ENCODE results near the gene SLC5A9. TPM values are rescaled to one million over a fixed set of nuclear protein-coding genes. Genes with fewer than 3 reads are reported as not detected.

SLC5A9 gene
- total and polyA plus RNA-seq, 9 of the 15 experiments (the other 6 are each of a cell fraction or from before 2014, with no cell fraction given): not detected

DNA sequence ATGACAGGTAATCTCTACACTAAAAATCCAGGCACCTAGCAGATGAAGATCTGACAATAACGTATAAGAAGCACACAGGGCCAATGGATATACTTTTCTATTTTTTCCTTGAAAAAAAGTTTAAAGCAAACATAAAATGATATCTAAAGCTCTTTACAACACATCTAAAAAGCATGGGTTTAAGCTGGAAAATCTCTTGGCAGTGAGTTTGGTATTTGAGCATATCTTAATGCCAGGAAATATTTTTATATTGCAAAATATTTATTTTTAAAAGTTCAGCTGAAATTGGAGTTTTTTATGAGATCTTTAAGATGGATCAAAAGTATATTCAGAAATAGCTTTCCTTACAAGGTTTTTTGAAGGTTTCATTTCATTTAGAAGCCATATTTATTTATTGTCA, 40.5 kb downstream of the SLC5A9 start:
- in situ Hi-C loops (cut with MboI) (no loop called here), intact Hi-C loops (cut with micrococcal nuclease) (no loop called here)
- no peak overlapping the region for H3K27ac ChIP-seq (ENCODE audit: extremely low read depth, low read depth, low read length)
- H3K4me3 ChIP-seq: no peak overlapping the region
- H3K9me1 ChIP-seq (ENCODE audit: control insufficient read depth, insufficient read depth, low read length): no peaks in the 10 kb centered on the region
- no peak overlapping the region for H2AFZ ChIP-seq (ENCODE audit: low read depth, low read length)
- H3K36me3 ChIP-seq (ENCODE audit: control insufficient read depth, insufficient read depth, low read length): no peaks in the 10 kb centered on the region
- no peaks in the 10 kb centered on the region for H3K9me3 ChIP-seq (replicated peaks; ENCODE audit: control insufficient read depth, insufficient read depth, low read depth, low read length)
- H3K4me2 ChIP-seq (ENCODE audit: insufficient read depth, low read length): no peak overlapping the region
- no peak overlapping the region for H3K9ac ChIP-seq (ENCODE audit: insufficient read depth in 1 of 2, low read depth in 2 of 2, low read length in 2 of 2)
- H4K20me1 ChIP-seq (replicated peaks; ENCODE audit: control insufficient read depth, insufficient read depth, low read length): no peaks in the 10 kb centered on the region
- no peaks in the 10 kb centered on the region for H3K79me2 ChIP-seq (ENCODE audit: control insufficient read depth, insufficient read depth, low read length)
- POLR2A ChIA-PET: no interaction called here
- 0% methylated on average over 1 of the region's 1 CpG for WGBS (ENCODE audit: insufficient coverage, low coverage, missing lambda C conversion rate)
- ATAC-seq (no peak), DNase-seq (ENCODE audit: extremely low read depth in 1 of 4, low spot score in 3 of 4) (no peak), FAIRE-seq (no peak)
- no peaks in the 10 kb centered on the region for H3K4me1 ChIP-seq (replicated peaks in 1 of 2; ENCODE audit: control insufficient read depth in 2 of 2, insufficient read depth in 2 of 2, low read length in 2 of 2)
- CTCF ChIA-PET (ENCODE audit: low intra/inter-chr PET ratio): interaction anchor here (0.6 kb wide), 1 partner anchor 446 kb away, joined by 3 read pairs; no protein-coding TSS in a partner anchor
- no TSS peak for BruUV-seq (replicated peaks)
- no peaks in the 10 kb centered on the region for H3K27me3 ChIP-seq (ENCODE audit: control insufficient read depth in 2 of 2, insufficient read depth in 2 of 2, low read length in 2 of 2)
- TF ChIP-seq, protein P1, sequence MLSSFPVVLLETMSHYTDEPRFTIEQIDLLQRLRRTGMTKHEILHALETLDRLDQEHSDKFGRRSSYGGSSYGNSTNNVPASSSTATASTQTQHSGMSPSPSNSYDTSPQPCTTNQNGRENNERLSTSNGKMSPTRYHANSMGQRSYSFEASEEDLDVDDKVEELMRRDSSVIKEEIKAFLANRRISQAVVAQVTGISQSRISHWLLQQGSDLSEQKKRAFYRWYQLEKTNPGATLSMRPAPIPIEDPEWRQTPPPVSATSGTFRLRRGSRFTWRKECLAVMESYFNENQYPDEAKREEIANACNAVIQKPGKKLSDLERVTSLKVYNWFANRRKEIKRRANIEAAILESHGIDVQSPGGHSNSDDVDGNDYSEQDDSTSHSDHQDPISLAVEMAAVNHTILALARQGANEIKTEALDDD (IDR thresholded peaks at IDR 0.05): no peak
- TF ChIP-seq, protein P2, sequence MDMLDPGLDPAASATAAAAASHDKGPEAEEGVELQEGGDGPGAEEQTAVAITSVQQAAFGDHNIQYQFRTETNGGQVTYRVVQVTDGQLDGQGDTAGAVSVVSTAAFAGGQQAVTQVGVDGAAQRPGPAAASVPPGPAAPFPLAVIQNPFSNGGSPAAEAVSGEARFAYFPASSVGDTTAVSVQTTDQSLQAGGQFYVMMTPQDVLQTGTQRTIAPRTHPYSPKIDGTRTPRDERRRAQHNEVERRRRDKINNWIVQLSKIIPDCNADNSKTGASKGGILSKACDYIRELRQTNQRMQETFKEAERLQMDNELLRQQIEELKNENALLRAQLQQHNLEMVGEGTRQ (CRISPR knock-in tag; IDR thresholded peaks at IDR 0.05): no peak
- no peak for TF ChIP-seq SMARCB1 (IDR thresholded peaks at IDR 0.05; ENCODE audit: insufficient read length, low read depth)
- TF ChIP-seq ARID2 (IDR thresholded peaks at IDR 0.05): no peak
- no peak for TF ChIP-seq HNRNPK (IDR thresholded peaks at IDR 0.05; ENCODE audit: low read depth, low read length, poor library complexity, severe bottlenecking)
- TF ChIP-seq TAF15 (IDR thresholded peaks at IDR 0.05; ENCODE audit: low read depth, low read length): no peak
- TF ChIP-seq, protein P3, sequence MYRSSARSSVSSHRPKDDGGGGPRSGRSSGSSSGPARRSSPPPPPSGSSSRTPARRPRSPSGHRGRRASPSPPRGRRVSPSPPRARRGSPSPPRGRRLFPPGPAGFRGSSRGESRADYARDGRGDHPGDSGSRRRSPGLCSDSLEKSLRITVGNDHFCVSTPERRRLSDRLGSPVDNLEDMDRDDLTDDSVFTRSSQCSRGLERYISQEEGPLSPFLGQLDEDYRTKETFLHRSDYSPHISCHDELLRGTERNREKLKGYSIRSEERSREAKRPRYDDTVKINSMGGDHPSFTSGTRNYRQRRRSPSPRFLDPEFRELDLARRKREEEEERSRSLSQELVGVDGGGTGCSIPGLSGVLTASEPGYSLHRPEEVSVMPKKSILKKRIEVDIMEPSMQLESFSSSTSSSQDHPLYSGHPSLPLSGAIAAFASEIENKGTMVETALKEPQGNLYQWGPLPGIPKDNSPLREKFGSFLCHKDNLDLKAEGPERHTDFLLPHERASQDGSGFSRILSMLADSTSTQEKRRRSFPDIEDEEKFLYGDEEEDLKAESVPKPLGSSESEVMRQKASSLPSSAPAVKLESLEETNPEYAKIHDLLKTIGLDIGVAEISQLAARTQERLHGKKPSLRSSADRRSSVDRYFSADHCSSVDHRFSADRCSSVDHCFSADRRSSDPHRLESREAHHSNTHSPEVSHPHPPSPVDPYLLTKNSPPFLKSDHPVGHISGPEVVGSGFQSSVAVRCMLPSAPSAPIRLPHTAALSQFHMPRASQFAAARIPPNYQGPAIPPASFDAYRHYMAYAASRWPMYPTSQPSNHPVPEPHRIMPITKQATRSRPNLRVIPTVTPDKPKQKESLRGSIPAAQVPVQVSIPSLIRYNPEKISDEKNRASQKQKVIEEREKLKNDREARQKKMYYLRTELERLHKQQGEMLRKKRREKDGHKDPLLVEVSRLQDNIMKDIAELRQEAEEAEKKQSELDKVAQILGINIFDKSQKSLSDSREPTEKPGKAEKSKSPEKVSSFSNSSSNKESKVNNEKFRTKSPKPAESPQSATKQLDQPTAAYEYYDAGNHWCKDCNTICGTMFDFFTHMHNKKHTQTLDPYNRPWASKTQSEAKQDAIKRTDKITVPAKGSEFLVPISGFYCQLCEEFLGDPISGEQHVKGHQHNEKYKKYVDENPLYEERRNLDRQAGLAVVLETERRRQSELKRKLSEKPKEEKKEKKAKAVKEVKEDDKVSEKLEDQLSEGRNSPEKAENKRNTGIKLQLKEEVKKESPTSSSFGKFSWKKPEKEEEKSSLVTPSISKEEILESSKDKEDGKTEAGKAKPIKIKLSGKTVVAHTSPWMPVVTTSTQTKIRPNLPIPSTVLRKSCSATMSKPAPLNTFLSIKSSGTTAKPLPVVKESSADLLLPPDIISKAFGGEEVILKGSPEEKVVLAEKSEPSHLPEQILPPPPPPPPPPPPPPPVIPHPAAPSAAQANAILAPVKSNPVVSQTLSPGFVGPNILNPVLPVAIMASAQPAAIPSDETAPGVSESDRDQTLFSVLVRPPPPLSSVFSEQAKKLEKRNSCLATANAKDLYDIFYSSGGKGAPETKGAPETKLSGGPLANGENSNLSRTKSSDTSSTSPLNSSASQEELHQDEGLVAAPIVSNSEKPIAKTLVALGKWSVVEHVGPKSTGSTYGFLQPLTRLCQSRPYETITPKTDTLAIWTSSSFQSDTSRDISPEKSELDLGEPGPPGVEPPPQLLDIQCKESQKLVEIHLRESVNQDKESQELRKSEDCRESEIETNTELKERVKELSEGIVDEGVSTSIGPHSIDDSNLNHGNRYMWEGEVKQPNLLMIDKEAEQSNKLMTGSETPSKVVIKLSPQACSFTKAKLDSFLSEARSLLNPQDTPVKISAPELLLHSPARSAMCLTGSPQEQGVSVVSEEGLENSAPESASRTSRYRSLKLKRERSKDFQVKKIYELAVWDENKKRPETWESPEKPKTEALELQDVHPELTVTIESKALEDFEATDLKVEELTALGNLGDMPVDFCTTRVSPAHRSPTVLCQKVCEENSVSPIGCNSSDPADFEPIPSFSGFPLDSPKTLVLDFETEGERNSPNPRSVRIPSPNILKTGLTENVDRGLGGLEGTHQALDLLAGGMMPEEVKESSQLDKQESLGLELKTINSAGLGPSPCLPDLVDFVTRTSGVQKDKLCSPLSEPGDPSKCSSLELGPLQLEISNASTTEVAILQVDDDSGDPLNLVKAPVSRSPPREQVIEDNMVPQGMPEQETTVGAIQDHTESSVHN (IDR thresholded peaks at IDR 0.05; ENCODE audit: borderline replicate concordance in 1 of 2, low read depth in 1 of 2): no peak
- no peak for TF ChIP-seq ZNF23 (CRISPR knock-in tag; IDR thresholded peaks at IDR 0.05)
- no peak for TF ChIP-seq NRF1 (conservative IDR thresholded peaks at IDR 0.05 in 1 of 2, IDR thresholded peaks at IDR 0.05 in 1 of 2)
- no peak for TF ChIP-seq RUNX1 (IDR thresholded peaks at IDR 0.05; ENCODE audit: low read depth)
- TF ChIP-seq, protein P4, sequence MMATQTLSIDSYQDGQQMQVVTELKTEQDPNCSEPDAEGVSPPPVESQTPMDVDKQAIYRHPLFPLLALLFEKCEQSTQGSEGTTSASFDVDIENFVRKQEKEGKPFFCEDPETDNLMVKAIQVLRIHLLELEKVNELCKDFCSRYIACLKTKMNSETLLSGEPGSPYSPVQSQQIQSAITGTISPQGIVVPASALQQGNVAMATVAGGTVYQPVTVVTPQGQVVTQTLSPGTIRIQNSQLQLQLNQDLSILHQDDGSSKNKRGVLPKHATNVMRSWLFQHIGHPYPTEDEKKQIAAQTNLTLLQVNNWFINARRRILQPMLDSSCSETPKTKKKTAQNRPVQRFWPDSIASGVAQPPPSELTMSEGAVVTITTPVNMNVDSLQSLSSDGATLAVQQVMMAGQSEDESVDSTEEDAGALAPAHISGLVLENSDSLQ (IDR thresholded peaks at IDR 0.05): no peak
- TF ChIP-seq MECOM (CRISPR knock-in tag; IDR thresholded peaks at IDR 0.05): no peak
- TF ChIP-seq EGR1 (conservative IDR thresholded peaks at IDR 0.05): no peak
